Measurements from ENCODE around the gene NAA40. TPM values are rescaled to one million over a fixed set of nuclear protein-coding genes. Genes with fewer than 3 reads are reported as not detected.

Gene NAA40
- total and polyA plus RNA-seq, 2 of the 13 experiments (the other 11 are each of a cell fraction or from before 2014, with no cell fraction given): 11.1 to 17.9 TPM

- peak; percentile 85 for TF ChIP-seq RBFOX2 (IDR thresholded peaks at IDR 0.05; ENCODE audit: low read depth, low read length)
- TF ChIP-seq PBX3 (CRISPR knock-in tag; IDR thresholded peaks at IDR 0.05; ENCODE audit: borderline replicate concordance): no peak
- TF ChIP-seq ZFP90 (CRISPR knock-in tag; IDR thresholded peaks at IDR 0.05; ENCODE audit: borderline replicate concordance): no peak
- peak; percentile 26; the same call in 1 of the 2 replicates for TF ChIP-seq ZMYM4 (CRISPR knock-in tag; IDR thresholded peaks at IDR 0.05)
- no peak for TF ChIP-seq ZNF781 (CRISPR knock-in tag; IDR thresholded peaks at IDR 0.05; ENCODE audit: borderline replicate concordance, not compliant biosample characterization)
- no peak for TF ChIP-seq GRHL1 (CRISPR knock-in tag; conservative IDR thresholded peaks at IDR 0.05)
- TF ChIP-seq ZNF614 (CRISPR knock-in tag; IDR thresholded peaks at IDR 0.05; ENCODE audit: borderline replicate concordance): peak; percentile 45; the same call in 1 of the 2 replicates
- no peak for TF ChIP-seq BRD4 (CRISPR knock-in tag; IDR thresholded peaks at IDR 0.05)
- TF ChIP-seq ZBTB37 (CRISPR knock-in tag; IDR thresholded peaks at IDR 0.05): no peak
- no peak for TF ChIP-seq ZZZ3 (CRISPR knock-in tag; IDR thresholded peaks at IDR 0.05; ENCODE audit: borderline replicate concordance)
- no peak for TF ChIP-seq ZNF720 (CRISPR knock-in tag; IDR thresholded peaks at IDR 0.05)
- peak; percentile 38; the same call in 1 of the 2 replicates for TF ChIP-seq PAXIP1 (CRISPR knock-in tag; conservative IDR thresholded peaks at IDR 0.05)
- TF ChIP-seq E2F5 (CRISPR knock-in tag; conservative IDR thresholded peaks at IDR 0.05): no peak
- no peak for TF ChIP-seq ATF5 (CRISPR knock-in tag; IDR thresholded peaks at IDR 0.05; ENCODE audit: low read depth)
- peak; percentile 10; the same call in 1 of the 2 replicates for TF ChIP-seq ZBTB3 (CRISPR knock-in tag; IDR thresholded peaks at IDR 0.05; ENCODE audit: borderline replicate concordance, low read depth)
- TF ChIP-seq ZNF264 (CRISPR knock-in tag; IDR thresholded peaks at IDR 0.05): no peak
- no peak for TF ChIP-seq CREB1 (IDR thresholded peaks at IDR 0.05)
- no peak for TF ChIP-seq CREB1 (CRISPR knock-in tag; IDR thresholded peaks at IDR 0.05)
Observed at GRCh38 chr11:63919267-63920125, 19.3 kb upstream of the NAA40 start (continued).
